ENCODE data around the gene MAT1A. TPM values are rescaled to one million over a fixed set of nuclear protein-coding genes. Genes with fewer than 3 reads are reported as not detected.

The MAT1A gene
- total and polyA plus RNA-seq, 2 of the 13 experiments (the other 11 are each of a cell fraction or from before 2014, with no cell fraction given): 57.1 to 76.9 TPM

DNA sequence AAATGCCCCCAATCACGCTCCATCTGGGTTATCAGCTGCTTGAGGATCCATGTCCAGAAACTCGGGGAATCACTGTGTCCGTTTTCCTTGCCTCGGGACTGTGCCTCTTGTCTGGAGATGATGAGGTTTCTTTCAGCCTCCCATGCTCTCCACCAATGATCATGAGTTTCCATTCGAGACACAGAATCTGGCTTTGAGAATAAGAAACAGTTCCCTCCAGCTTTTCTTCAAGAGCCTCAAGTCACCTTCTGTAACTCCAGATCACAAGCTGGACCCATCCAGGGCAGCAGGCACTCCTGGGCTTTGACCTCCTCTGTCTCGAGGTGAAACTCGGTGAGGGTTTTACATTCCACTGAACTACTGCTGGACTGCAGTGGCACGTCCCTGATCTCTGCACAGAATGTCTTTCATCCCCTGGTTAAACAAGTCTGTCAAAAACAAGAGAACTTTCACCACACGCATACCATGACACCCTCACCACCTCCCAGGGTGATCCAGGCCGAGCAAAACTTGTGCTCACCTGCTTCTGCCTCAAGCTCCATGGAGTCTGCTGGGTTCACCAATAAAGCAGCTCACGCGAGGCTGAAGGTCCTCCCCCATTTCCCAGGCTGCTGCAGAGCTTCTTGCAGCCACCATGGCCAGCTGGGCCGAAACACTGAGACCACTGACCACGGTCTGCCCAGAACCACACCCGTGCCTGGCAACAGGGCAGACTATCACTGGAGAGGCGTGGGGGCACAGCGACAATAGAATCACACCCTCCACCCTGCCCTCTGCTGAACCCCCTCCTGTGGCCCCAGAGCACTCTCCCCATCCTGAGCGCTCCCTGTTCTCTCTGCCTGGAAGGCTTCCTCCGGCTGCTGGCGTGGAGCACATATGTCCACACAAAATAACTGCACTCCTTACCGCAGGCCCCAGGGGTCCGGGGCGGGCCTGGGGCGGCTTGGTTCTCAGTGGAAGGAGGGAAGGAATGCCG, 25.1 kb downstream of the MAT1A start (continued):
- TF ChIP-seq TAF1 (CRISPR knock-in tag; IDR thresholded peaks at IDR 0.05): peak; percentile 23; the same call in 1 of the 2 replicates
- no peak for TF ChIP-seq RFX1 (IDR thresholded peaks at IDR 0.05)
- peak; percentile 62 for TF ChIP-seq NR2C2 (CRISPR knock-in tag; IDR thresholded peaks at IDR 0.05; ENCODE audit: borderline replicate concordance)
- TF ChIP-seq, protein P1, sequence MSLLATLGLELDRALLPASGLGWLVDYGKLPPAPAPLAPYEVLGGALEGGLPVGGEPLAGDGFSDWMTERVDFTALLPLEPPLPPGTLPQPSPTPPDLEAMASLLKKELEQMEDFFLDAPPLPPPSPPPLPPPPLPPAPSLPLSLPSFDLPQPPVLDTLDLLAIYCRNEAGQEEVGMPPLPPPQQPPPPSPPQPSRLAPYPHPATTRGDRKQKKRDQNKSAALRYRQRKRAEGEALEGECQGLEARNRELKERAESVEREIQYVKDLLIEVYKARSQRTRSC (CRISPR knock-in tag; IDR thresholded peaks at IDR 0.05; ENCODE audit: low read depth): no peak
- peak; percentile 67 for TF ChIP-seq ZNF331 (CRISPR knock-in tag; IDR thresholded peaks at IDR 0.05)
- peak; percentile 75; the same call in 1 of the 2 replicates for TF ChIP-seq ZNF564 (CRISPR knock-in tag; IDR thresholded peaks at IDR 0.05)
- TF ChIP-seq PHF21A (CRISPR knock-in tag; IDR thresholded peaks at IDR 0.05): peak; percentile 70
- 0 out of 2 replicates have a peak, but pooled peaks have one; percentile 15 for TF ChIP-seq ZNF317 (CRISPR knock-in tag; IDR thresholded peaks at IDR 0.05)
- TF ChIP-seq TBL1XR1 (IDR thresholded peaks at IDR 0.05; ENCODE audit: borderline replicate concordance, low read length, partially characterized antibody): peak; percentile 36
- TF ChIP-seq, protein P2, sequence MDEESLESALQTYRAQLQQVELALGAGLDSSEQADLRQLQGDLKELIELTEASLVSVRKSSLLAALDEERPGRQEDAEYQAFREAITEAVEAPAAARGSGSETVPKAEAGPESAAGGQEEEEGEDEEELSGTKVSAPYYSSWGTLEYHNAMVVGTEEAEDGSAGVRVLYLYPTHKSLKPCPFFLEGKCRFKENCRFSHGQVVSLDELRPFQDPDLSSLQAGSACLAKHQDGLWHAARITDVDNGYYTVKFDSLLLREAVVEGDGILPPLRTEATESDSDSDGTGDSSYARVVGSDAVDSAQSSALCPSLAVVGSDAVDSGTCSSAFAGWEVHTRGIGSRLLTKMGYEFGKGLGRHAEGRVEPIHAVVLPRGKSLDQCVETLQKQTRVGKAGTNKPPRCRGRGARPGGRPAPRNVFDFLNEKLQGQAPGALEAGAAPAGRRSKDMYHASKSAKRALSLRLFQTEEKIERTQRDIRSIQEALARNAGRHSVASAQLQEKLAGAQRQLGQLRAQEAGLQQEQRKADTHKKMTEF (CRISPR knock-in tag; IDR thresholded peaks at IDR 0.05): peak; percentile 88
- TF ChIP-seq ZNF558 (CRISPR knock-in tag; IDR thresholded peaks at IDR 0.05; ENCODE audit: borderline replicate concordance): no peak; the same call in 1 of the 2 replicates
- 0 out of 2 replicates have a peak, but pooled peaks have one; percentile 47 for TF ChIP-seq MEIS2 (CRISPR knock-in tag; IDR thresholded peaks at IDR 0.05)
- TF ChIP-seq, protein P3, sequence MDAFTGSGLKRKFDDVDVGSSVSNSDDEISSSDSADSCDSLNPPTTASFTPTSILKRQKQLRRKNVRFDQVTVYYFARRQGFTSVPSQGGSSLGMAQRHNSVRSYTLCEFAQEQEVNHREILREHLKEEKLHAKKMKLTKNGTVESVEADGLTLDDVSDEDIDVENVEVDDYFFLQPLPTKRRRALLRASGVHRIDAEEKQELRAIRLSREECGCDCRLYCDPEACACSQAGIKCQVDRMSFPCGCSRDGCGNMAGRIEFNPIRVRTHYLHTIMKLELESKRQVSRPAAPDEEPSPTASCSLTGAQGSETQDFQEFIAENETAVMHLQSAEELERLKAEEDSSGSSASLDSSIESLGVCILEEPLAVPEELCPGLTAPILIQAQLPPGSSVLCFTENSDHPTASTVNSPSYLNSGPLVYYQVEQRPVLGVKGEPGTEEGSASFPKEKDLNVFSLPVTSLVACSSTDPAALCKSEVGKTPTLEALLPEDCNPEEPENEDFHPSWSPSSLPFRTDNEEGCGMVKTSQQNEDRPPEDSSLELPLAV (CRISPR knock-in tag; conservative IDR thresholded peaks at IDR 0.05; ENCODE audit: low read depth): no peak
- TF ChIP-seq FOXA3 (CRISPR knock-in tag; IDR thresholded peaks at IDR 0.05): peak; percentile 76
- TF ChIP-seq ETV5 (CRISPR knock-in tag; IDR thresholded peaks at IDR 0.05; ENCODE audit: borderline replicate concordance): peak; percentile 18; the same call in 1 of the 2 replicates
- TF ChIP-seq CREM (IDR thresholded peaks at IDR 0.05): peak; percentile 60; the same call in 1 of the 2 replicates
- no peak for TF ChIP-seq CREM (CRISPR knock-in tag; IDR thresholded peaks at IDR 0.05)
- peak; percentile 49; the same call in 1 of the 2 replicates for TF ChIP-seq NCOR1 (IDR thresholded peaks at IDR 0.05; ENCODE audit: borderline replicate concordance, low read length)
- peak; percentile 73; the same call in 1 of the 2 replicates for TF ChIP-seq REPIN1 (CRISPR knock-in tag; IDR thresholded peaks at IDR 0.05; ENCODE audit: borderline replicate concordance, low read depth)
- TF ChIP-seq ZNF496 (CRISPR knock-in tag; IDR thresholded peaks at IDR 0.05; ENCODE audit: insufficient replicate concordance): no peak
- TF ChIP-seq ZNF343 (CRISPR knock-in tag; IDR thresholded peaks at IDR 0.05): peak; percentile 84; the same call in 1 of the 2 replicates
- TF ChIP-seq SATB2 (CRISPR knock-in tag; IDR thresholded peaks at IDR 0.05): no peak
- peak; percentile 69; the same call in 1 of the 2 replicates for TF ChIP-seq ZNF614 (CRISPR knock-in tag; IDR thresholded peaks at IDR 0.05; ENCODE audit: borderline replicate concordance)
- peak; percentile 42; the same call in 1 of the 2 replicates for TF ChIP-seq ARNT2 (CRISPR knock-in tag; IDR thresholded peaks at IDR 0.05; ENCODE audit: low read depth)
- TF ChIP-seq HNF4A (CRISPR knock-in tag; IDR thresholded peaks at IDR 0.05): peak; percentile 89

All from HepG2 (cell line).